ENCODE data around the gene PLEKHG4. TPM values are rescaled to one million over a fixed set of nuclear protein-coding genes. Genes with fewer than 3 reads are reported as not detected.

Gene PLEKHG4
- total and polyA plus RNA-seq, 9 donors, result 5.1 to 38.6 (median 27.6) TPM

- WGBS, 3 donors, result 13 to 18% (median 14%) methylated on average over 22 of the region's 22 CpGs
- no peaks in the 10 kb centered on the region for H3K9me3 ChIP-seq
- H3K36me3 ChIP-seq, result no peaks in the 10 kb centered on the region
- H3K4me1 ChIP-seq (ENCODE audit: insufficient read depth), result peaks cover 12% of the 10 kb centered on the region
- intact Hi-C loops (cut with DNase I), result loop anchor here in 1 of 4 donors (10.0 kb wide), 1 partner anchor 165 kb away; the partner anchor contains the start of gene ZDHHC1
- H3K4me3 ChIP-seq, result peak overlapping the region; percentile 34
- no peak overlapping the region for H3K27ac ChIP-seq
- H3K27me3 ChIP-seq, result no peaks in the 10 kb centered on the region
- TF ChIP-seq EP300 (IDR thresholded peaks at IDR 0.05), result no peak
- no peak for TF ChIP-seq POLR2A (IDR thresholded peaks at IDR 0.05)
- no peak for TF ChIP-seq CTCF (IDR thresholded peaks at IDR 0.05)
- peak in 2 of 5 donors; percentile 7 to 58 for DNase-seq
Measured at GRCh38 chr16:67249178-67250044, 29.9 kb upstream of the PLEKHG4 start.

GRCh38 chr16:67250045-67250327 is 29.3 kb upstream of the PLEKHG4 start:
- peaks cover 10% of the 10 kb centered on the region for H3K4me1 ChIP-seq (ENCODE audit: insufficient read depth)
- H3K36me3 ChIP-seq, result no peaks in the 10 kb centered on the region
- H3K4me3 ChIP-seq, result no peak overlapping the region
- no peaks in the 10 kb centered on the region for H3K9me3 ChIP-seq
- TF ChIP-seq CTCF (IDR thresholded peaks at IDR 0.05) (no peak), EP300 (IDR thresholded peaks at IDR 0.05) (no peak)
- DNase-seq, result peak in 1 of 5 donors; percentile 8
- H3K27ac ChIP-seq, result no peak overlapping the region
- 73 to 78% (median 78%) methylated on average over 4 of the region's 4 CpGs for WGBS, 3 donors
- intact Hi-C loops (cut with DNase I), result loop anchor here in 1 of 4 donors (10.0 kb wide), 1 partner anchor 165 kb away; the partner anchor contains the start of gene ZDHHC1
- no peaks in the 10 kb centered on the region for H3K27me3 ChIP-seq

- peaks cover 3% of the 10 kb centered on the region for H3K4me1 ChIP-seq (ENCODE audit: insufficient read depth)
- whole genome bisulfite sequencing, 3 donors, result 91 to 95% (median 91%) methylated on average over 4 of the region's 4 CpGs
- no peak overlapping the region for H3K27ac ChIP-seq
- no peaks in the 10 kb centered on the region for H3K36me3 ChIP-seq
- peak in 1 of 5 donors; percentile 11 for DNase-seq
- no peaks in the 10 kb centered on the region for H3K9me3 ChIP-seq
- H3K27me3 ChIP-seq, result no peaks in the 10 kb centered on the region
- intact Hi-C loops (cut with DNase I), result loop anchor here in 1 of 4 donors (10.0 kb wide), 1 partner anchor 162 kb away; the partner anchor contains the start of gene ZDHHC1
- H3K4me3 ChIP-seq, result no peak overlapping the region
- TF ChIP-seq CTCF (IDR thresholded peaks at IDR 0.05) (no peak), EP300 (IDR thresholded peaks at IDR 0.05) (no peak), POLR2A (IDR thresholded peaks at IDR 0.05) (no peak)
Measured at GRCh38 chr16:67252609-67253497, 26.5 kb upstream of the PLEKHG4 start.

GRCh38 chr16:67254801-67255552 is 24.4 kb upstream of the PLEKHG4 start:
- Histone ChIP-seq H3K27ac (no peak overlapping the region), H3K36me3 (no peaks in the 10 kb centered on the region), H3K9me3 (no peaks in the 10 kb centered on the region), H3K27me3 (no peaks in the 10 kb centered on the region), H3K4me1 (ENCODE audit: insufficient read depth) (no peaks in the 10 kb centered on the region), H3K4me3 (no peak overlapping the region)
- no peak for TF ChIP-seq CTCF (IDR thresholded peaks at IDR 0.05)
- TF ChIP-seq EP300 (IDR thresholded peaks at IDR 0.05), result no peak
- TF ChIP-seq POLR2A (IDR thresholded peaks at IDR 0.05), result no peak
- 88 to 93% (median 89%) methylated on average over 18 of the region's 18 CpGs for WGBS, 3 donors
- intact Hi-C loops (cut with DNase I), result loop anchor here in 1 of 4 donors (10.0 kb wide), 1 partner anchor 160 kb away; the partner anchor contains the start of gene ZDHHC1
- peak in 1 of 5 donors; percentile 12 for DNase-seq

Measured in ovary (tissue), 9 donors.